H9 (cell line): ENCODE data around the gene GPBP1L1. TPM values are rescaled to one million over a fixed set of nuclear protein-coding genes. Genes with fewer than 3 reads are reported as not detected.

Experiments used
- DNase-seq: peaks from one replicate; pipeline ENCODE4 v3.0.0-alpha.2; 2017
- H2AFZ ChIP-seq: one replicate; pipeline ENCODE4 v1.6.1; 2013; ENCODE audit warnings: mild to moderate bottlenecking, low read length, control low read depth, moderate library complexity
- H2AK5ac ChIP-seq: 2 replicates; pipeline ENCODE4 v1.6.1; 2013; ENCODE audit warnings: low read length, control low read depth, mixed read lengths; ENCODE audit not compliant: insufficient read length
- H2BK120ac ChIP-seq: one replicate; pipeline ENCODE4 v1.6.1; 2013; ENCODE audit warnings: low read depth, mild to moderate bottlenecking, low read length, control low read depth, inconsistent platforms; ENCODE audit not compliant: poor library complexity, severe bottlenecking
- H2BK12ac ChIP-seq: 2 replicates; pipeline ENCODE4 v1.6.1; 2013; ENCODE audit warnings: low read length, control low read depth, mixed read lengths, low read depth; ENCODE audit not compliant: insufficient read length
- H2BK15ac ChIP-seq: 2 replicates; pipeline ENCODE4 v1.6.1; 2013; ENCODE audit warnings: low read depth, low read length, control low read depth
- H2BK20ac ChIP-seq: one replicate; pipeline ENCODE4 v1.6.1; 2013; ENCODE audit warnings: low read depth, mild to moderate bottlenecking, low read length, control low read depth, inconsistent platforms; ENCODE audit not compliant: poor library complexity, severe bottlenecking
- H2BK5ac ChIP-seq: 2 replicates; pipeline ENCODE4 v1.6.1; 2013; ENCODE audit warnings: low read length, control low read depth, mixed read lengths; ENCODE audit not compliant: insufficient read length
- H3K14ac ChIP-seq: 2 replicates; pipeline ENCODE4 v1.6.1; 2013; ENCODE audit warnings: low read length, control low read depth; ENCODE audit not compliant: insufficient read depth
- H3K18ac ChIP-seq: 2 replicates; pipeline ENCODE4 v1.6.1; 2013; ENCODE audit warnings: low read depth, mild to moderate bottlenecking, mixed read lengths, low read length, control low read depth; ENCODE audit not compliant: insufficient read length
- H3K23ac ChIP-seq: 2 replicates; pipeline ENCODE4 v1.6.1; 2013; ENCODE audit warnings: low read length, control low read depth, mixed read lengths, low read depth; ENCODE audit not compliant: insufficient read length
- H3K23me2 ChIP-seq: 2 replicates; pipeline ENCODE4 v1.6.1; 2013; ENCODE audit warnings: low read depth, mild to moderate bottlenecking, mixed read lengths, low read length, control low read depth; ENCODE audit not compliant: insufficient read length, poor library complexity, severe bottlenecking
- H3K27ac ChIP-seq: 2 replicates; pipeline ENCODE4 v1.5.1; 2013; ENCODE audit warnings: low read length, control low read depth, mixed read lengths, low read depth; ENCODE audit not compliant: insufficient read length
- H3K27me3 ChIP-seq: 2 replicates; pipeline ENCODE4 v1.6.1; 2013; ENCODE audit warnings: low read length, control low read depth, inconsistent platforms; ENCODE audit not compliant: insufficient read depth
- H3K4ac ChIP-seq: 2 replicates; pipeline ENCODE4 v1.6.1; 2013; ENCODE audit warnings: low read depth, mild to moderate bottlenecking, control low read depth, inconsistent platforms, low read length, moderate library complexity
- H3K4me1 ChIP-seq: 2 replicates; pipeline ENCODE4 v1.6.1; 2013; ENCODE audit warnings: low read length, control low read depth, inconsistent platforms; ENCODE audit not compliant: insufficient read depth
- H3K4me2 ChIP-seq: 2 replicates; pipeline ENCODE4 v1.6.1; 2013; ENCODE audit warnings: low read length, control low read depth, mixed read lengths; ENCODE audit not compliant: insufficient read length, insufficient read depth
- H3K56ac ChIP-seq: 2 replicates; pipeline ENCODE4 v1.6.1; 2013; ENCODE audit warnings: low read depth, mild to moderate bottlenecking, mixed read lengths, low read length, control low read depth; ENCODE audit not compliant: insufficient read length
- H3K79me1 ChIP-seq: 2 replicates; pipeline ENCODE4 v1.6.1; 2013; ENCODE audit warnings: low read depth, mild to moderate bottlenecking, moderate library complexity, low read length, control low read depth, inconsistent platforms; ENCODE audit not compliant: insufficient read depth, poor library complexity, severe bottlenecking
- H3K79me2 ChIP-seq: 2 replicates; pipeline ENCODE4 v1.6.1; 2013; ENCODE audit warnings: low read length, control low read depth, inconsistent platforms; ENCODE audit not compliant: insufficient read depth
- H3K9ac ChIP-seq: 2 replicates; pipeline ENCODE4 v1.6.1; 2013; ENCODE audit warnings: low read length, control low read depth, mixed read lengths; ENCODE audit not compliant: insufficient read length; ENCODE audit errors: extremely low read depth
- H3K9me3 ChIP-seq: one replicate; pipeline ENCODE4 v1.6.1; 2013; ENCODE audit warnings: low read depth, low read length, inconsistent platforms; ENCODE audit not compliant: control insufficient read depth
- H3T11ph ChIP-seq: one replicate; pipeline ENCODE4 v1.6.1; 2013; ENCODE audit warnings: mild to moderate bottlenecking, low read length, control low read depth, inconsistent platforms
- H4K20me1 ChIP-seq: one replicate; pipeline ENCODE4 v1.6.1; 2013; ENCODE audit not compliant: control insufficient read depth, insufficient read length, insufficient read depth
- H4K5ac ChIP-seq: 2 replicates; pipeline ENCODE4 v1.6.1; 2013; ENCODE audit warnings: low read depth, mild to moderate bottlenecking, mixed read lengths, low read length, control low read depth; ENCODE audit not compliant: insufficient read length
- H4K8ac ChIP-seq: replicated peaks from 2 replicates; pipeline ENCODE4 v1.6.1; 2013; ENCODE audit warnings: low read length, control low read depth, mixed read lengths, low read depth; ENCODE audit not compliant: insufficient read length
- H4K91ac ChIP-seq: 2 replicates; pipeline ENCODE4 v1.6.1; 2013; ENCODE audit warnings: low read depth, mild to moderate bottlenecking, moderate library complexity, mixed read lengths, low read length, control low read depth; ENCODE audit not compliant: insufficient read length
- H3K27ac Mint-ChIP-seq, 3 experiments: 2 replicates in 2 of 3; 3 replicates in 1 of 3; pipeline ENCODE4 v1.8.0; 2020 to 2021; ENCODE audit warnings: mixed read lengths in 3 of 3, mild to moderate bottlenecking in 1 of 3, moderate library complexity in 1 of 3
- H3K27me3 Mint-ChIP-seq: 2 replicates; pipeline ENCODE4 v1.8.0; 2021; ENCODE audit warnings: low read depth, mild to moderate bottlenecking, moderate library complexity, mixed read lengths
- H3K36me3 Mint-ChIP-seq, 3 experiments: 2 replicates in 2 of 3; 3 replicates in 1 of 3; pipeline ENCODE4 v1.8.0; 2020 to 2021; ENCODE audit warnings: low read depth in 3 of 3, mixed read lengths in 3 of 3; ENCODE audit not compliant: insufficient read depth in 1 of 3
- H3K4me1 Mint-ChIP-seq, 2 experiments: 2 replicates each; pipeline ENCODE4 v1.8.0; 2020; ENCODE audit warnings: mixed read lengths in 2 of 2
- H3K4me3 Mint-ChIP-seq, 2 experiments: 2 replicates in 1 of 2; 3 replicates in 1 of 2; pipeline ENCODE4 v1.8.0; 2020 to 2021; ENCODE audit warnings: mild to moderate bottlenecking in 2 of 2, mixed read lengths in 2 of 2, moderate library complexity in 1 of 2
- H3K9me3 Mint-ChIP-seq, 2 experiments: 2 replicates in 1 of 2; 3 replicates in 1 of 2; pipeline ENCODE4 v1.8.0; 2020; ENCODE audit warnings: mild to moderate bottlenecking in 2 of 2, mixed read lengths in 2 of 2, moderate library complexity in 1 of 2
- WGBS: extraction: QIAGEN DNeasy Blood & Tissue Kit; methylation state at CpG from one replicate; pipeline ENCODE4 v1.1.7; 2013; ENCODE audit warnings: missing lambda C conversion rate, low lambda C conversion rate, mixed read lengths; ENCODE audit not compliant: insufficient read length; ENCODE audit errors: extremely low coverage; 5-methylcytosine and 5-hydroxymethylcytosine counted together
- total RNA-seq: library from RNA; stranded (reverse); gene quantifications from 2 replicates; pipeline ENCODE4 v1.2.1, GENCODE V29; 2021
- TF ChIP-seq, protein P1 (sequence below): fragments of 200-600 bp; sonication (generic); conservative IDR thresholded peaks from 3 replicates; pipeline ENCODE4 v1.8.0; 2021; ENCODE audit warnings: antibody characterized with exemption, mild to moderate bottlenecking

GPBP1L1 gene
- total RNA-seq, 1 experiment from 2014 or later: 115 TPM

DNA sequence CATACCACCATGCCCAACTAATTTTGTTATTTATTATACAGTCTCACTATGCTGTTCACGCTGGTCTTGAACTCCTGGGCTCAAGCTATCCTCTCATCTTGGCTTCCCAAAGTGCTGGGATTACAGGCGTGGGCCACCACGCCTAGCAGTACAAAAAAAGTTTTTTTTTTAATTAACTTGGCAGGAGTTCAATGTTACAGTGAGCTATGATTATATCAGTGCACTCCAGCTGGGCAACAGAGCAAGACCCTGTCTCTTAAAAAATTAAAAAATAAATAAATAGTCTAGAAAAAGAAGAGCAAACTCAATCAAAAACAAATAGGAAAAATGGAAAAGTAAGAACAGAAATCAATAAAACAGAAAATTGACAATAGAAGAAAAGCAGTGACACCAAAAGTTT is 27.4 kb upstream of the GPBP1L1 start:
- no peak overlapping the region for H2BK5ac ChIP-seq
- H2BK20ac ChIP-seq: no peak overlapping the region
- Mint-ChIP-seq H3K4me1 (peaks cover 0 to 4% of the 10 kb centered on the region in 2 experiments; a peak in 2 of 4 replicates), H3K4me3 (no peak overlapping the region), H3K9me3 (no peaks in the 10 kb centered on the region; a peak in 1 of 5 replicates), H3K36me3 (peaks cover 0 to 9% (median 4%) of the 10 kb centered on the region in 3 experiments; a peak in 4 of 7 replicates), H3K27ac (no peak overlapping the region), H3K27me3 (no peaks in the 10 kb centered on the region)
- H3K79me1 ChIP-seq: no peaks in the 10 kb centered on the region
- H3K4me1 ChIP-seq: no peaks in the 10 kb centered on the region
- H4K5ac ChIP-seq: no peak overlapping the region
- no peak overlapping the region for H2BK12ac ChIP-seq
- H3K23ac ChIP-seq: no peak overlapping the region
- TF ChIP-seq, protein P1, sequence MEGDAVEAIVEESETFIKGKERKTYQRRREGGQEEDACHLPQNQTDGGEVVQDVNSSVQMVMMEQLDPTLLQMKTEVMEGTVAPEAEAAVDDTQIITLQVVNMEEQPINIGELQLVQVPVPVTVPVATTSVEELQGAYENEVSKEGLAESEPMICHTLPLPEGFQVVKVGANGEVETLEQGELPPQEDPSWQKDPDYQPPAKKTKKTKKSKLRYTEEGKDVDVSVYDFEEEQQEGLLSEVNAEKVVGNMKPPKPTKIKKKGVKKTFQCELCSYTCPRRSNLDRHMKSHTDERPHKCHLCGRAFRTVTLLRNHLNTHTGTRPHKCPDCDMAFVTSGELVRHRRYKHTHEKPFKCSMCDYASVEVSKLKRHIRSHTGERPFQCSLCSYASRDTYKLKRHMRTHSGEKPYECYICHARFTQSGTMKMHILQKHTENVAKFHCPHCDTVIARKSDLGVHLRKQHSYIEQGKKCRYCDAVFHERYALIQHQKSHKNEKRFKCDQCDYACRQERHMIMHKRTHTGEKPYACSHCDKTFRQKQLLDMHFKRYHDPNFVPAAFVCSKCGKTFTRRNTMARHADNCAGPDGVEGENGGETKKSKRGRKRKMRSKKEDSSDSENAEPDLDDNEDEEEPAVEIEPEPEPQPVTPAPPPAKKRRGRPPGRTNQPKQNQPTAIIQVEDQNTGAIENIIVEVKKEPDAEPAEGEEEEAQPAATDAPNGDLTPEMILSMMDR: no peak
- no peaks in the 10 kb centered on the region for H3K27me3 ChIP-seq
- H3K18ac ChIP-seq: no peak overlapping the region
- H3K27ac ChIP-seq: no peak overlapping the region
- no peak overlapping the region for H4K91ac ChIP-seq
- H3K4me2 ChIP-seq: no peak overlapping the region
- H3K4ac ChIP-seq: no peak overlapping the region
- H2BK120ac ChIP-seq: no peak overlapping the region
- no peak for DNase-seq
- H3K23me2 ChIP-seq: no peaks in the 10 kb centered on the region
- H2BK15ac ChIP-seq: no peak overlapping the region
- WGBS: no CpG with 5 or more reads among the region's 3 CpGs
- no peaks in the 10 kb centered on the region for H4K20me1 ChIP-seq
- no peaks in the 10 kb centered on the region for H3K79me2 ChIP-seq
- no peak overlapping the region for H4K8ac ChIP-seq
- no peak overlapping the region for H3K56ac ChIP-seq
- H2AFZ ChIP-seq: no peak overlapping the region
- H2AK5ac ChIP-seq: no peak overlapping the region
- H3K9me3 ChIP-seq: no peaks in the 10 kb centered on the region
- no peak overlapping the region for H3K14ac ChIP-seq
- no peak overlapping the region for H3T11ph ChIP-seq
- no peak overlapping the region for H3K9ac ChIP-seq
